ENCODE measurements around the gene EHD2. TPM values are rescaled to one million over a fixed set of nuclear protein-coding genes. Genes with fewer than 3 reads are reported as not detected.
A peak's percentile ranks its signal among the peaks of the same experiment; 100 is the strongest.

EHD2 gene
- polyA plus RNA-seq, 1 donor (not counting 4 experiments of a cell fraction or from before 2014, with no cell fraction given) = 23.7 TPM

DNA sequence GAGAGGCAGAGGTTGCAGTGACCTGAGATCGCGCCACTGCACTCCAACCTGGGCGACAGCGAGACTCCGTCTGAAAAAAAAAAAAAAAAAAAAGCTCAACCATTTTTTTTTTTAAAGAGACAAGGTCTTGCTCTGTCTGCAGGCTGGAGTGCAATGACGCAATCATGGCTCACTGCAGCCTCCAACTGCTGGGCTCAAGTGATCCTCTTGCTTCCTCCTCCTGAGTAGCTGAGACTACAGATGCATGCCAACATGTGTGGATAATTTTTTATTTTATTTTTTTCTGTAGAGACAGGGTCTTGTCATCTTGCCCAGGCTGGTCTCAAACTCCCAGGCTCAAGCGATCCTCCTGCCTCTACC is 10.3 kb downstream of the EHD2 start:
- no peaks in the 10 kb centered on the region for H4K20me1 ChIP-seq (ENCODE audit: control insufficient read depth, extremely low read depth, insufficient read depth, low read length)
- TF ChIP-seq, protein P1, sequence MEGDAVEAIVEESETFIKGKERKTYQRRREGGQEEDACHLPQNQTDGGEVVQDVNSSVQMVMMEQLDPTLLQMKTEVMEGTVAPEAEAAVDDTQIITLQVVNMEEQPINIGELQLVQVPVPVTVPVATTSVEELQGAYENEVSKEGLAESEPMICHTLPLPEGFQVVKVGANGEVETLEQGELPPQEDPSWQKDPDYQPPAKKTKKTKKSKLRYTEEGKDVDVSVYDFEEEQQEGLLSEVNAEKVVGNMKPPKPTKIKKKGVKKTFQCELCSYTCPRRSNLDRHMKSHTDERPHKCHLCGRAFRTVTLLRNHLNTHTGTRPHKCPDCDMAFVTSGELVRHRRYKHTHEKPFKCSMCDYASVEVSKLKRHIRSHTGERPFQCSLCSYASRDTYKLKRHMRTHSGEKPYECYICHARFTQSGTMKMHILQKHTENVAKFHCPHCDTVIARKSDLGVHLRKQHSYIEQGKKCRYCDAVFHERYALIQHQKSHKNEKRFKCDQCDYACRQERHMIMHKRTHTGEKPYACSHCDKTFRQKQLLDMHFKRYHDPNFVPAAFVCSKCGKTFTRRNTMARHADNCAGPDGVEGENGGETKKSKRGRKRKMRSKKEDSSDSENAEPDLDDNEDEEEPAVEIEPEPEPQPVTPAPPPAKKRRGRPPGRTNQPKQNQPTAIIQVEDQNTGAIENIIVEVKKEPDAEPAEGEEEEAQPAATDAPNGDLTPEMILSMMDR (optimal IDR thresholded peaks at IDR 0.05 in 1 of 3, IDR thresholded peaks at IDR 0.05 in 1 of 3, conservative IDR thresholded peaks at IDR 0.05 in 1 of 3; ENCODE audit: extremely low read depth in 1 of 3, insufficient read depth in 2 of 3, low read length in 3 of 3) = no peak
- no peak for TF ChIP-seq EZH2 (IDR thresholded peaks at IDR 0.05; ENCODE audit: low read length)
- peak overlapping the region; percentile 95 for H3K27ac ChIP-seq (ENCODE audit: control insufficient read depth, insufficient read depth, low read length)
- H2AFZ ChIP-seq (ENCODE audit: control insufficient read depth, low read length) = no peak overlapping the region
- DNase-seq (ENCODE audit: low read depth, low spot score) = no peak
- H3K9me3 ChIP-seq (ENCODE audit: control insufficient read depth, low read depth, low read length) = no peaks in the 10 kb centered on the region
- no peaks in the 10 kb centered on the region for H3K9me1 ChIP-seq (ENCODE audit: control insufficient read depth, extremely low read depth, insufficient read depth, low read length)
- H3K4me1 ChIP-seq (ENCODE audit: control insufficient read depth, extremely low read depth, insufficient read depth, low read length) = peaks cover 49% of the 10 kb centered on the region
- dilution Hi-C loops (cut with MboI; ENCODE audit: extremely low pct_ligation_motif_present, low sequenced_read_pairs) = no loop called here
- H3K4me2 ChIP-seq (ENCODE audit: control insufficient read depth, extremely low read depth, insufficient read depth, low read depth, low read length) = peak overlapping the region; percentile 39
- no peak for FAIRE-seq
- H3K27me3 ChIP-seq (ENCODE audit: control insufficient read depth, extremely low read depth, insufficient read depth, low read length) = no peaks in the 10 kb centered on the region
- peak overlapping the region; percentile 64 for H3K9ac ChIP-seq (ENCODE audit: control insufficient read depth, extremely low read depth, insufficient read depth, low read length)
- peaks cover 16% of the 10 kb centered on the region for H3K79me2 ChIP-seq (ENCODE audit: control insufficient read depth, insufficient read depth, low read length)
- no peak overlapping the region for H3K4me3 ChIP-seq (ENCODE audit: control insufficient read depth in 2 of 3, extremely low read depth in 1 of 3, insufficient read depth in 2 of 3, low read depth in 1 of 3, low read length in 3 of 3)
- H3K36me3 ChIP-seq (ENCODE audit: control insufficient read depth in 2 of 2, extremely low read depth in 1 of 2, insufficient read depth in 2 of 2, low read length in 2 of 2) = peaks cover 16 to 37% of the 10 kb centered on the region in 2 experiments

DNA sequence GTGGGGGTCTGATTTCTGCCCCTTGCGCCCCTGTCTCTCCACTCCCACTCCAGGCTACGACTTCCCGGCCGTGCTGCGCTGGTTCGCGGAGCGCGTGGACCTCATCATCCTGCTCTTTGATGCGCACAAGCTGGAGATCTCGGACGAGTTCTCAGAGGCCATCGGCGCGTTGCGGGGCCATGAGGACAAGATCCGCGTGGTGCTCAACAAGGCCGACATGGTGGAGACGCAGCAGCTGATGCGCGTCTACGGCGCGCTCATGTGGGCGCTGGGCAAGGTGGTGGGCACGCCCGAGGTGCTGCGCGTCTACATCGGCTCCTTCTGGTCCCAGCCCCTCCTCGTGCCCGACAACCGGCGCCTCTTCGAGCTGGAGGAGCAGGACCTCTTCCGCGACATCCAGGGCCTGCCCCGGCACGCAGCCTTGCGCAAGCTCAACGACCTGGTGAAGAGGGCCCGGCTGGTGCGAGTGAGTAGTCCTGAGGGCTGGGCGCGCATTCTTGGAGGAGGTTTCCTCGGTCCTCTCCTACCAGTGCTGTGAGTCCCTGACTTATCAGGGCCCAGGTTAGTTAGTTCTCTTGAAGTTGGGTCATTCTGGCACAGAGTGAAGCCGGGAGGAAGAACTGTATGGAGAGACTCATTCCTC is 12.7 kb downstream of the EHD2 start:
- dilution Hi-C loops (cut with MboI; ENCODE audit: extremely low pct_ligation_motif_present, low sequenced_read_pairs) = no loop called here
- DNase-seq (ENCODE audit: low read depth, low spot score) (peak; percentile 84), FAIRE-seq (peak; percentile 80)
- H3K27ac ChIP-seq (ENCODE audit: control insufficient read depth, insufficient read depth, low read length) = peak overlapping the region; percentile 78
- peaks cover 2% of the 10 kb centered on the region for H4K20me1 ChIP-seq (ENCODE audit: control insufficient read depth, extremely low read depth, insufficient read depth, low read length)
- no peaks in the 10 kb centered on the region for H3K9me1 ChIP-seq (ENCODE audit: control insufficient read depth, extremely low read depth, insufficient read depth, low read length)
- H3K9me3 ChIP-seq (ENCODE audit: control insufficient read depth, low read depth, low read length) = no peaks in the 10 kb centered on the region
- peaks cover 59% of the 10 kb centered on the region for H3K4me1 ChIP-seq (ENCODE audit: control insufficient read depth, extremely low read depth, insufficient read depth, low read length)
- peak overlapping the region; percentile 54 for H3K9ac ChIP-seq (ENCODE audit: control insufficient read depth, extremely low read depth, insufficient read depth, low read length)
- H3K27me3 ChIP-seq (ENCODE audit: control insufficient read depth, extremely low read depth, insufficient read depth, low read length) = no peaks in the 10 kb centered on the region
- peaks cover 13% of the 10 kb centered on the region for H3K79me2 ChIP-seq (ENCODE audit: control insufficient read depth, insufficient read depth, low read length)
- H3K4me3 ChIP-seq (ENCODE audit: control insufficient read depth in 2 of 3, extremely low read depth in 1 of 3, insufficient read depth in 2 of 3, low read depth in 1 of 3, low read length in 3 of 3) = peak overlapping the region in 2 of 3 experiments; percentile 4 to 22
- no peak overlapping the region for H2AFZ ChIP-seq (ENCODE audit: control insufficient read depth, low read length)
- peak overlapping the region; percentile 79 for H3K4me2 ChIP-seq (ENCODE audit: control insufficient read depth, extremely low read depth, insufficient read depth, low read depth, low read length)
- TF ChIP-seq, protein P1 (optimal IDR thresholded peaks at IDR 0.05 in 1 of 3, IDR thresholded peaks at IDR 0.05 in 1 of 3, conservative IDR thresholded peaks at IDR 0.05 in 1 of 3; ENCODE audit: extremely low read depth in 1 of 3, insufficient read depth in 2 of 3, low read length in 3 of 3) = no peak
- no peak for TF ChIP-seq EZH2 (IDR thresholded peaks at IDR 0.05; ENCODE audit: low read length)
- peaks cover 15 to 44% of the 10 kb centered on the region in 2 experiments for H3K36me3 ChIP-seq (ENCODE audit: control insufficient read depth in 2 of 2, extremely low read depth in 1 of 2, insufficient read depth in 2 of 2, low read length in 2 of 2)
